A204.1 (cell line): ENCODE data around the gene PARP16.
"Not testable (repeated sequence)": the region's sequence is repeated elsewhere in the genome, so short reads cannot be mapped to it uniquely, and the experiment has no call there.

Experiments used
- FAIRE-seq: peaks from 2 replicates; lab custom pipeline; 2012; peaks lifted over from hg19 to GRCh38; lab: Jason Lieb, UNC

Gene PARP16

GRCh38 chr15:65233696-65234095 is 53.0 kb downstream of the PARP16 start:
- no peak for FAIRE-seq

GRCh38 chr15:65232520-65232919 is 54.2 kb downstream of the PARP16 start:
- FAIRE-seq = no peak

- FAIRE-seq = no peak
These were observed 55.4 kb downstream of the PARP16 start for GRCh38 chr15:65231306-65231705.

GRCh38 chr15:65226901-65227300 is 59.8 kb downstream of the PARP16 start:
- FAIRE-seq = not testable (repeated sequence)

- FAIRE-seq = no peak
These were observed 60.5 kb downstream of the PARP16 start for GRCh38 chr15:65226221-65226620.

GRCh38 chr15:65223996-65224395 is 62.7 kb downstream of the PARP16 start:
- no peak for FAIRE-seq

GRCh38 chr15:65222891-65223290 is 63.8 kb downstream of the PARP16 start:
- FAIRE-seq = no peak

GRCh38 chr15:65221697-65222096 is 65.0 kb downstream of the PARP16 start:
- FAIRE-seq = no peak

- FAIRE-seq = no peak
These were observed 67.5 kb downstream of the PARP16 start for GRCh38 chr15:65219137-65219536.

- no peak for FAIRE-seq
These were observed 68.9 kb downstream of the PARP16 start for GRCh38 chr15:65217526-65218482.

- FAIRE-seq = no peak
These were observed 71.2 kb downstream of the PARP16 start for GRCh38 chr15:65215496-65215895.

GRCh38 chr15:65214010-65214409 is 72.7 kb downstream of the PARP16 start:
- no peak for FAIRE-seq

- no peak for FAIRE-seq
These were observed 73.4 kb downstream of the PARP16 start for GRCh38 chr15:65213241-65213640.

- FAIRE-seq = no peak
These were observed 74.6 kb downstream of the PARP16 start for GRCh38 chr15:65212097-65212496.

- no peak for FAIRE-seq
These were observed 75.2 kb downstream of the PARP16 start for GRCh38 chr15:65211482-65211982.

GRCh38 chr15:65210770-65211481 is 75.8 kb downstream of the PARP16 start, which contains the start of gene CILP:
TSS of gene CILP (minus strand) at chr15:65211473. CDS start at chr15:65209755, 1,718 bp downstream.
- no peak for FAIRE-seq

- no peak for FAIRE-seq
These were observed 76.7 kb downstream of the PARP16 start for GRCh38 chr15:65209701-65210643.

- no peak for FAIRE-seq
These were observed 78.0 kb downstream of the PARP16 start for GRCh38 chr15:65208647-65209046.
